ENCODE measurements around the gene MRPS2.
"Not testable (repeated sequence)": the region's sequence is repeated elsewhere in the genome, so short reads cannot be mapped to it uniquely, and the experiment has no call there.

MRPS2 gene

GRCh38 chr9:135500525-135501260 lies at the start of gene MRPS2:
Gene MRPS2, plus strand, starts transcription at chr9:135500682. Its CDS starts 29 bp downstream, at chr9:135500711.
- H3K4me3 ChIP-seq (replicated peaks; ENCODE audit: low read depth, low read length): peak within 1 kb of the TSS; percentile 95
- no peaks in the 10 kb centered on the region for H3K27me3 ChIP-seq (replicated peaks; ENCODE audit: control insufficient read depth, insufficient read depth, low read length)
- peak; percentile 90 for DNase-seq (ENCODE audit: extremely low read depth, insufficient read length)
- peaks cover 26% of the 10 kb centered on the region for H3K36me3 ChIP-seq (ENCODE audit: control insufficient read depth, insufficient read depth, low read length)
- peak; percentile 83 for TF ChIP-seq CTCF (IDR thresholded peaks at IDR 0.05; ENCODE audit: insufficient read depth, low read length, poor library complexity, severe bottlenecking)

GRCh38 chr9:135450956-135451355 lies 49.5 kb upstream of the MRPS2 start:
- no peaks in the 10 kb centered on the region; the same call in 1 of the 2 replicates for H3K27me3 ChIP-seq (replicated peaks; ENCODE audit: control insufficient read depth, insufficient read depth, low read length)
- no peak for DNase-seq (ENCODE audit: extremely low read depth, insufficient read length)
- TF ChIP-seq CTCF (IDR thresholded peaks at IDR 0.05; ENCODE audit: insufficient read depth, low read length, poor library complexity, severe bottlenecking): no peak
- no peaks in the 10 kb centered on the region for H3K36me3 ChIP-seq (ENCODE audit: control insufficient read depth, insufficient read depth, low read length)
- no peak overlapping the region for H3K4me3 ChIP-seq (replicated peaks; ENCODE audit: low read depth, low read length)

GRCh38 chr9:135451909-135452308 lies 48.6 kb upstream of the MRPS2 start:
- not testable (repeated sequence) for H3K36me3 ChIP-seq (ENCODE audit: control insufficient read depth, insufficient read depth, low read length); H3K27me3 ChIP-seq (replicated peaks; ENCODE audit: control insufficient read depth, insufficient read depth, low read length); DNase-seq (ENCODE audit: extremely low read depth, insufficient read length); H3K4me3 ChIP-seq (replicated peaks; ENCODE audit: low read depth, low read length)

GRCh38 chr9:135454737-135455136 lies 45.7 kb upstream of the MRPS2 start:
- no peak overlapping the region for H3K4me3 ChIP-seq (replicated peaks; ENCODE audit: low read depth, low read length)
- no peak for DNase-seq (ENCODE audit: extremely low read depth, insufficient read length)
- no peak for TF ChIP-seq CTCF (IDR thresholded peaks at IDR 0.05; ENCODE audit: insufficient read depth, low read length, poor library complexity, severe bottlenecking)
- no peaks in the 10 kb centered on the region for H3K36me3 ChIP-seq (ENCODE audit: control insufficient read depth, insufficient read depth, low read length)
- H3K27me3 ChIP-seq (replicated peaks; ENCODE audit: control insufficient read depth, insufficient read depth, low read length): no peaks in the 10 kb centered on the region; the same call in 1 of the 2 replicates

GRCh38 chr9:135455401-135456030 lies 45.0 kb upstream of the MRPS2 start:
- no peaks in the 10 kb centered on the region; the same call in none of the 2 replicates for H3K27me3 ChIP-seq (replicated peaks; ENCODE audit: control insufficient read depth, insufficient read depth, low read length)
- no peak for DNase-seq (ENCODE audit: extremely low read depth, insufficient read length)
- H3K36me3 ChIP-seq (ENCODE audit: control insufficient read depth, insufficient read depth, low read length): no peaks in the 10 kb centered on the region
- TF ChIP-seq CTCF (IDR thresholded peaks at IDR 0.05; ENCODE audit: insufficient read depth, low read length, poor library complexity, severe bottlenecking): no peak
- H3K4me3 ChIP-seq (replicated peaks; ENCODE audit: low read depth, low read length): no peak overlapping the region

GRCh38 chr9:135456436-135457104 lies 43.9 kb upstream of the MRPS2 start:
- no peak for DNase-seq (ENCODE audit: extremely low read depth, insufficient read length)
- no peaks in the 10 kb centered on the region; the same call in none of the 2 replicates for H3K27me3 ChIP-seq (replicated peaks; ENCODE audit: control insufficient read depth, insufficient read depth, low read length)

GRCh38 chr9:135458478-135458877 lies 42.0 kb upstream of the MRPS2 start:
- DNase-seq (ENCODE audit: extremely low read depth, insufficient read length); H3K27me3 ChIP-seq (replicated peaks; ENCODE audit: control insufficient read depth, insufficient read depth, low read length); H3K36me3 ChIP-seq (ENCODE audit: control insufficient read depth, insufficient read depth, low read length); H3K4me3 ChIP-seq (replicated peaks; ENCODE audit: low read depth, low read length): not testable (repeated sequence)

More at GRCh38 chr9:135456436-135457104, 43.9 kb upstream of the MRPS2 start:
- H3K4me3 ChIP-seq (replicated peaks; ENCODE audit: low read depth, low read length): no peak overlapping the region
- TF ChIP-seq CTCF (IDR thresholded peaks at IDR 0.05; ENCODE audit: insufficient read depth, low read length, poor library complexity, severe bottlenecking): no peak
- no peaks in the 10 kb centered on the region for H3K36me3 ChIP-seq (ENCODE audit: control insufficient read depth, insufficient read depth, low read length)
